Stimulated activated CD8-positive, alpha-beta memory T cell treated with anti-CD3 and anti-CD28 coated beads, Interleukin-4, amount 100 ng/mL, for 4 hours (primary cell): ENCODE results near the gene C1QL1.

Experiments used
- DNase-seq, 2 donors: peaks; one replicate each; pipeline ENCODE4 v3.0.0-alpha.2; 2020; ENCODE audit warnings: low read depth in 2 of 2, low spot score in 1 of 2

Gene C1QL1

GRCh38 chr17:44989552-44990138, 21.5 kb upstream of the C1QL1 start:
- DNase-seq = no peak

GRCh38 chr17:44988044-44988942, 20.2 kb upstream of the C1QL1 start:
- no peak for DNase-seq

GRCh38 chr17:44983563-44983962, 15.5 kb upstream of the C1QL1 start:
- no peak for DNase-seq

DNA sequence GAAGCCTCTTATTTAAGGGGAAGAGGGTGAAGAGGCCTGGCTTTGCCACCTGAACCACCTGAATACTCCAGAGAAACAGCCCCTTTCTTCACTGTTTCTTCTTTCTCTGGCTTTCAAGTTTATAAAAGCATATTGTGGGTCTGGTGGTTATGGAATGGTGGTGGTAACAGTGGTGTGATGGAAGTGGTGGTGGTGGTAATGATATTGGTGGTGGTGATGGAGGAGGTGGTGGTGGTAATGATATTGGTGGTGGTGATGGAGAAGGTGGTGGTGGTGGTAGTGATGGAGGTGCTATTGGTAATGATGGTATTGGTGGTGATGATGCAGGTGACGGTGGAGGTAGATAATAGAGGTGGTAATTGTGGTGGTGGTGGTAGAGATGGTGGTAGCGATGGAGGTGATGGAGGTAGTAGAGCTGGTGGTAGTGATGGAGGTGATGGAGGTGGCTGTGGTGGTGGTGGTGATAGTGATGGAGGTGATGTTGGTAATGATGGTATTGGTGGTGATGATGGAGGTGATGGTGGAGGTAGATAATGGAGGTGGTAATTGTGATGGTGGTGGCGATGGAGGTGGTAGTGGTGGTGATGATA, 14.1 kb upstream of the C1QL1 start:
- no peak for DNase-seq

GRCh38 chr17:44981221-44981968, 13.3 kb upstream of the C1QL1 start:
- no peak for DNase-seq

GRCh38 chr17:44979426-44979995, 11.4 kb upstream of the C1QL1 start:
- no peak for DNase-seq

GRCh38 chr17:44978807-44979206, 10.7 kb upstream of the C1QL1 start:
- no peak for DNase-seq

DNA sequence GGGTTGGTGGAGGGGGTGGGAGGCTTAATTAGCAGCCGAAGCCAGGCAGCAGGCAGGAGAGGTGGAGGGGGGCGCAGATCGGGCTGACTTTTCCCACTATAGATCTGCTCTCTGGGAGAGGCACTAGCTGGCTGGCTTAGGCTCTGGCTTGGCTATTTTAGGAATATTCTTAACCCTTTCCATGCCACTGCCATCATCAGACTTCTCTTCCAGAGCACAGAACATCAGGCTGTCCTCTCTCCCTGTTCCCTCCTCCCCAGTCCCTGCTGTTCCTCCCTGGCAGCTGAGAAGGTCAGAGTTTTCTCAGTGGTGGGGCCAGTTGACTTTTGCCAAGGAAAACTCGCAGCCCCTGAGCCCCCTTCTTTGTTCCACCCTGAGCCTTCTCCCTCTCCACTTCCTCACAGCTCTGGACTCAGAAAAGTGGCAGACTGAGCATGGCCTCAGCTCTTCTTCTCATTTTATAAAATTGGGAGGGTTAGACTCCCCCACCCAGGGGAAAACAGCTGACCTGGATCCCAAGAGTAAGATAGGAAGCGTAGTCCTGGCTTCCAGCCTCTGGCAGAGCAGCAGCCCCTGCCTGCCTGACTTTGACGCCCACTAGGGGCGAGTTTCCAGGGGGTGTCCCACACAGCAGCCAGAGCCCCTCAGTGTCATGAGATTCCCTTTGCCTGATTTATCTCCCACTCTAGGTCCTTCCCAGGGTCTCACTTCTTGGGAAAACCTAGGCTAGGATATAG, 9.9 kb upstream of the C1QL1 start:
- DNase-seq = no peak

- DNase-seq = no peak
Observed at GRCh38 chr17:44977065-44977464, 9.0 kb upstream of the C1QL1 start.

DNA sequence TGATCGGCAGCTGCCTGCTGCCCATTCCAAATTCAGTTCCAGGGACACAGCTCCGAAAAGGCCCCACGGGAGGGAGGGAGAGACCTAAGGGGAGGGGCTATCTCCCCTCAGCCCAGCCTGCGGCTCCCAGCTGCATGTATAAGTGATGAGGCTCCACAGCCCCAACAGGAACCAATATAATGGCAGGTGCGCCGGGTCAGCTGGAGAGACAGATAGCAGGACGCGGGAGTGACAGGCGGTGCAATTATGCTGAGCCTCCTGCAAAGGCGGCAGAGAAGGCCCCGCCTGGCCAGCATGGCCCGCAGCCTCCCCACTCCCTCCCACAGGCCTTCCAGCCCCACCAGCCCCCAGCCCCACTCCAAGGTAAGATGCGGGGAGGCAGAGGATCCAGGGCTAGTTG, 8.1 kb upstream of the C1QL1 start:
- DNase-seq = no peak

DNA sequence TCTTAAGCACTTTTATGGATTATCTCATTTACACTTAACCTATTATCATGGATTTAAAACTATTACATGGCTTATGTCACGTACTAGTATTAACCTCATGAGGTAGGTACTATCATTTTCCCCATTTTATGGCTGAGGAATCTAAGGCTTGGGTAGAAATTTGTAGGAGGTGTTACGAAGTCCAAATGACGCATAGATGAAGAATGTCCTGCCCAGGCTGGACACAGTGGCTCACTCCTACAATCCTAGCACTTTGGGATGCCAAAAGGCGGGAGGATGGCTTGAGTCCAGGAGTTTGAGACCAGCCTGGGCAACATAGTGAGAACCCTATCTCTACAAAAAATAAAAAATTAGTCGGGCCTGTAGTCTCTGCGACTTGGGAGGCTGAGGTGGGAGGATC, 4.8 kb upstream of the C1QL1 start:
- DNase-seq = no peak

- DNase-seq = peak in 1 of 2 donors; percentile 47
Observed at GRCh38 chr17:44971776-44972483, 3.8 kb upstream of the C1QL1 start.

GRCh38 chr17:44970136-44970741, 2.1 kb upstream of the C1QL1 start:
- no peak for DNase-seq

DNA sequence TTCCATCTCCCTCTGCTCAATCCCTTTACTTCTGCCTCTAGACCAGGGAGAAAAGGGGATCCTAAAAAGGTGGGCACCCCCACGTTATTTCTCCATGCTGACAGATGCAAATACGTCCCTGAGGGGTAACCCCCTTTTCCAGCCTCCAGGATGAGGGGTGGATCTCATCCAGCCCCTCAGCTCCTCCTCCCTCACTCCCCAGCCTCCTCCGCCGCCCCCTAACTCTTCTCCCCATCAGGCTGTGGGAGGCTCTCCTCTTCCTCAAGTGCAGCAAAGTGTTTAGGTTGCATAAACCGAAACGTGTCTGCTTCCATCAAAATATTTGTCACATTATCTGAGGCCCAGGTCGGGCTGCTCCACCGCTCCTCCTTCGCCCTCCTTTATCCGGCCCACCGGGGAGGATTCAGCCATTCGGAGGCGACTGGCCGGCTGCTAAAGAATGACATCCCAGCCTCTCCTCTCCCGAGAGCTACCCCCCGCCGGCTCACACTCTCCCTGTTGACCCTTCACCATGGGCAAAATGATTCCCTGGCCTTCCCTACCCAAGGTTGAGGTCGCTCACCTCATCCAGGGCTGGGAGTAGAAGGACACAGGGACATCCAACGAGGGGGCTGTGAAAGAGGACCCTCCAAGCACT, 1.2 kb upstream of the C1QL1 start:
- DNase-seq = no peak

- DNase-seq = no peak
Observed at GRCh38 chr17:44967907-44968224, 237 bp downstream of the C1QL1 start.

DNA sequence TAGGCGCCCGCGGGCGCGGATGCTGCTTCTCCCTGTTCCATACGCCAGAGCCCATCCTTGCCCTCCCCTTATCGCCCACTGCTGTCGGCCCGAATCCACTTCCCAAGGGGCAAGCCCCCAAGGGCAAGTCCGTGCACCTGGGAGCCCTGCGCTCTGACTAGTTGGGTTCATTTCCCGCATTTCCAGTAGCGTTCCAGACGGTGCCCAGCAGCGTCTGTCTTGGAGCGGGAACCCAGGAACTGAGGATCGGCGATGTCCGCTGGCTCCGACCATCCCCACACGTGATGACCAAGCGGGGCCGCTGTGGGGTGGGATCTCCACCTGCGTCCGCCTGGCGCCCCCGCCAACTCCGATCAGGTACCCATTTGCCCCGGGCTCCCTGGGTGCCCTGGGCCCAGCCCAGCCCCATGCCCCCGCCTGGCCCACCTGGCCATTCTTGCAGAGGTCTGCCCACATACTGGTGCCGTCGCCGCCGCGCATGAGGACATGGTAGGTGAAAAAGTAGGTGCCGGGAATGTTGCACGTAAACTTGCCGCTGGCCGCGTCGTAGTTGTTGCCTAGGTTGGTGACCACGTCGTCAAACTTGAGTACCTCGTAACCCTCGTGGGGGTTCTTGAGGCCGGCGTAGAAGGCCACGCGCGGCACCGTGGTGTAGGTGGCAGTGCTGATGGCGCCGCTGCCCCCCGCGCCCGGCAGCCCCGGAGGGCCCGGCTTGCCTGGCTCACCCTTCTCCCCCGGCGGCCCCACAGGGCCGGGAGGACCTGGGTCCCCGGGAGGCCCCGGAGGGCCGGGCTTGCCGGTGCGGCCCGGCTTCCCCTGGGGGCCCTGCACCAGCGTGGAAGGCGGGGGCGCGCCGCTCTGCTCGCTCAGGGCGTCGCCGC, 837 bp downstream of the C1QL1 start:
- DNase-seq = no peak

- DNase-seq = no peak
Observed at GRCh38 chr17:44966348-44967025, 1.6 kb downstream of the C1QL1 start.
